Endothelial cell (in vitro differentiated cells): ENCODE data around the gene TNFAIP8L3. TPM values are rescaled to one million over a fixed set of nuclear protein-coding genes. Genes with fewer than 3 reads are reported as not detected.
"Not testable (repeated sequence)": the region's sequence is repeated elsewhere in the genome, so short reads cannot be mapped to it uniquely, and the experiment has no call there.

Source experiments
- DNase-seq: peaks from one replicate; pipeline ENCODE4 v3.0.0; 2021; ENCODE audit warnings: low spot score
- H3K27ac Mint-ChIP-seq: one replicate; pipeline ENCODE4 v1.8.0; 2021; ENCODE audit warnings: mixed read lengths, inconsistent platforms; ENCODE audit not compliant: unreplicated experiment
- H3K27me3 Mint-ChIP-seq: one replicate; pipeline ENCODE4 v1.8.0; 2021; ENCODE audit warnings: mild to moderate bottlenecking, moderate library complexity, mixed read lengths, inconsistent platforms; ENCODE audit not compliant: unreplicated experiment
- H3K36me3 Mint-ChIP-seq: one replicate; pipeline ENCODE4 v1.8.0; 2021; ENCODE audit warnings: mild to moderate bottlenecking, low read depth, mixed read lengths, inconsistent platforms; ENCODE audit not compliant: unreplicated experiment
- H3K4me1 Mint-ChIP-seq: one replicate; pipeline ENCODE4 v1.8.0; 2021; ENCODE audit warnings: mild to moderate bottlenecking, mixed read lengths, inconsistent platforms; ENCODE audit not compliant: unreplicated experiment
- H3K4me3 Mint-ChIP-seq: one replicate; pipeline ENCODE4 v1.8.0; 2021; ENCODE audit warnings: mild to moderate bottlenecking, mixed read lengths, inconsistent platforms; ENCODE audit not compliant: unreplicated experiment
- H3K9me3 Mint-ChIP-seq: one replicate; pipeline ENCODE4 v1.8.0; 2021; ENCODE audit warnings: mixed read lengths, inconsistent platforms; ENCODE audit not compliant: unreplicated experiment
- total RNA-seq: library from RNA; stranded (reverse); fragmentation: NEBNext Ultra II Directional; extraction: Animal tissue kit (Norgen Biotek cat#: 25700); gene quantifications from one replicate; pipeline ENCODE4 v1.2.1, GENCODE V29; 2021; ENCODE audit not compliant: unreplicated experiment
- TF ChIP-seq, protein P1 (sequence below): fragments of 200-600 bp; sonication (generic); IDR thresholded peaks from one replicate; pipeline ENCODE4 v1.5.0; 2021; ENCODE audit warnings: antibody characterized with exemption; ENCODE audit not compliant: unreplicated experiment

The TNFAIP8L3 gene
- total RNA-seq, 1 donor from 2014 or later = 0.77 TPM

DNA sequence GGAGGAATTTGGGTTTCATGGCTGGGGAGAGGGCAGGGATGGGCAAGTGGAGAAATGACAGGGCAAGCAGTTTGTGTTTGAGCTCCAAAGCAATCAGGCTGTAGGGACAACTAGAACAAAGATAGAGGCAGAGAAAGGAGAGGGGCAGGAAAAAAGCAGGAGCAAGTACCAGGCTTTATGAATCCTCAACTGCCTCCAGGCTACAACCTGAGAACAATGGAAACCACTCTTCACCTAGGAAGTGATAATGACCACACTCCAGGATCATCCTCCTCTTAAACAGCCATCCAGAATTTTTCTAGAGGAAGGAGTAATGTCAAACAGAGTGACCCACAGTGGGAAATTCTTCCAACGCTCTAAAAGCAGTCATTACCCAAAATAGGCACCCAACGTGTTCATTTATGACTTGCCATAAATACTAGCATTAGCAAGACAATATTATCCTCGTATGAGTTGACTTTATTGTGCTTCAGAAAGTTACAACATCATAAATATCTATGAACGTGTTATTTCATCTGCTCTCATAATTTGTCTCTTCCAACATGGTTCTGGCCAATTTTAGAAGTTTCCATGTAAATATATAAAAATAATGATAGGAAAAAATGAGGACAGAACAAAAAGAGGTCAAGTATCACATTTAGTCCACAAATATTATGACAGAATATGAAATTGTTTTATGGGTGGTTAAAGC is 50.5 kb downstream of the TNFAIP8L3 start:
- DNase-seq = no peak
- Mint-ChIP-seq H3K36me3 (peaks cover 5% of the 10 kb centered on the region), H3K27ac (no peak overlapping the region), H3K9me3 (no peaks in the 10 kb centered on the region), H3K4me1 (peaks cover 17% of the 10 kb centered on the region), H3K4me3 (no peak overlapping the region), H3K27me3 (no peaks in the 10 kb centered on the region)
- TF ChIP-seq, protein P1, sequence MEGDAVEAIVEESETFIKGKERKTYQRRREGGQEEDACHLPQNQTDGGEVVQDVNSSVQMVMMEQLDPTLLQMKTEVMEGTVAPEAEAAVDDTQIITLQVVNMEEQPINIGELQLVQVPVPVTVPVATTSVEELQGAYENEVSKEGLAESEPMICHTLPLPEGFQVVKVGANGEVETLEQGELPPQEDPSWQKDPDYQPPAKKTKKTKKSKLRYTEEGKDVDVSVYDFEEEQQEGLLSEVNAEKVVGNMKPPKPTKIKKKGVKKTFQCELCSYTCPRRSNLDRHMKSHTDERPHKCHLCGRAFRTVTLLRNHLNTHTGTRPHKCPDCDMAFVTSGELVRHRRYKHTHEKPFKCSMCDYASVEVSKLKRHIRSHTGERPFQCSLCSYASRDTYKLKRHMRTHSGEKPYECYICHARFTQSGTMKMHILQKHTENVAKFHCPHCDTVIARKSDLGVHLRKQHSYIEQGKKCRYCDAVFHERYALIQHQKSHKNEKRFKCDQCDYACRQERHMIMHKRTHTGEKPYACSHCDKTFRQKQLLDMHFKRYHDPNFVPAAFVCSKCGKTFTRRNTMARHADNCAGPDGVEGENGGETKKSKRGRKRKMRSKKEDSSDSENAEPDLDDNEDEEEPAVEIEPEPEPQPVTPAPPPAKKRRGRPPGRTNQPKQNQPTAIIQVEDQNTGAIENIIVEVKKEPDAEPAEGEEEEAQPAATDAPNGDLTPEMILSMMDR = no peak

DNA sequence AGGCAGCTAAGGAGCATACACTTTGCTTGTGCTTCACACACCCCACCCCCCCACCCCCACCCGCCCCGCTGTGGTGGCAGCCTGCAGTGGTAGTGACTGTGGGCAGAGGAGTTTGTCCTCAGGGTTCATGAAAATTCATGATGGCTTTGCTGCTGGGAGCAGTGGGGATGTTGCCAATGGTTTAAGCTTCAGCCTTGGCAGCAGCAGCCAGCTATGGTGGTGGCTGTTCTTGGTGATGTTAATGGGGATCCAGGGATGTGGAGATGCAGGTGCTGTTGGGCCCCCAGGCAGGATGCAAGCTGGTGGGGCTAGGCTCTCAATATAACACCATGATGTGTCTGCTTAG is 55.8 kb downstream of the TNFAIP8L3 start:
- peaks cover 5% of the 10 kb centered on the region for H3K36me3 Mint-ChIP-seq
- DNase-seq = no peak
- no peaks in the 10 kb centered on the region for H3K27me3 Mint-ChIP-seq
- H3K9me3 Mint-ChIP-seq = no peaks in the 10 kb centered on the region
- peaks cover 5% of the 10 kb centered on the region for H3K4me1 Mint-ChIP-seq
- H3K27ac Mint-ChIP-seq = no peak overlapping the region
- TF ChIP-seq, protein P1 = no peak
- H3K4me3 Mint-ChIP-seq = no peak overlapping the region

GRCh38 chr15:51038162-51038973 is 56.3 kb downstream of the TNFAIP8L3 start:
- no peak overlapping the region for H3K4me3 Mint-ChIP-seq
- DNase-seq = no peak
- TF ChIP-seq, protein P1 = no peak
- H3K27me3 Mint-ChIP-seq = no peaks in the 10 kb centered on the region
- H3K27ac Mint-ChIP-seq = no peak overlapping the region
- H3K36me3 Mint-ChIP-seq = peaks cover 5% of the 10 kb centered on the region
- H3K9me3 Mint-ChIP-seq = no peaks in the 10 kb centered on the region
- H3K4me1 Mint-ChIP-seq = peaks cover 5% of the 10 kb centered on the region

DNA sequence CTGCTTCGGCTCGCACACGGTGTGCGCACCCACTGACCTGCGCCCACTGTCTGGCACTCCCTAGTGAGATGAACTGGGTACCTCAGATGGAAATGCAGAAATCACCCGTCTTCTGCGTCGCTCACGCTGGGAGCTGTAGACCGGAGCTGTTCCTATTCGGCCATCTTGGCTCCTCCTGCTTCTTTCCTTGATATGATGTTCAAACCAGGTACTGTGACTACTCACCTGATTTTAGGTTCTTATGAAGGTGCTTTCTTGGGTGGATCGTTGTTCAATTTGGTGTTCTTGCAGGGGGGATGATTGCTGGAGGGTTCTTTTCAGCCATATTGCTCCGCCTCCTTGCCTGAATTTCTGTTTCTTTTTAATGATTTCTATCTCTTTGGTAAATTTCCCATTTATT is 57.2 kb downstream of the TNFAIP8L3 start:
- H3K36me3 Mint-ChIP-seq, DNase-seq, H3K9me3 Mint-ChIP-seq, H3K27me3 Mint-ChIP-seq, H3K4me1 Mint-ChIP-seq: not testable (repeated sequence)
- Mint-ChIP-seq H3K4me3 (peak overlapping the region; percentile 40), H3K27ac (peak overlapping the region; percentile 1)

DNA sequence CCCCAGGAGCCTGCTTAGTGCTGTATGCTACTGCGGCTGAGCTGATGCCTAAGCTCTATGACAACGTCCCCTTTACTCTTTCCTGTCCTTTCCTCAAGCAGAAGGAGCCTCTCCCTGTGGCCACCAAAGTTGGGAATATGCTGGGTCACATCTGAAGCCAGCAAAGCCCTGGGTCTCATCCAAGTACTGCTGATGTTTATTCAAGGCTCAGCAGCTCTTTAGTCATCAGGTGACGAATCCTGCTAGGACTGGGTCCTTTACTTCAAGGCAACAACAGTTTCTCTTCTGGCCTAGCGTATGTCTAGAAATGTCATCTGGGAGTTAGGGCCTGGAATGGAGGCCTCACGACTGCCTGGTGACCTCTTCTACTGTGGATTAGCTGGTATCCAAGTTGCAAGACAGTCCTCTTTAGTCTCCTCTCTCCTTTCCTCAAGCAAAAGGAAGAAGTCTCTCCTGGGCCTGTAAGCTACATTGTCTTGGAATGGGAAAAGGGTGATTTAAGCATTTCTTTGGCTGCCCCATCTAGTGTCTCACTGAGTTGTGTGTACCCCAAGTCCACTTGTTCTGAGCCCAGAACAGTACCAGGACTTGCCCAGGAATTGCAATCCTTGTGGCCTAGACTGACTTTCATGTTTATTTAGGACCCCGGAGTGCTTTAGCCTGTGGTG is 63.9 kb downstream of the TNFAIP8L3 start:
- no peak overlapping the region for H3K4me3 Mint-ChIP-seq
- DNase-seq = no peak
- TF ChIP-seq, protein P1 = no peak
- no peaks in the 10 kb centered on the region for H3K27me3 Mint-ChIP-seq
- no peaks in the 10 kb centered on the region for H3K4me1 Mint-ChIP-seq
- no peaks in the 10 kb centered on the region for H3K9me3 Mint-ChIP-seq
- H3K27ac Mint-ChIP-seq = no peak overlapping the region
- no peaks in the 10 kb centered on the region for H3K36me3 Mint-ChIP-seq
